GM10248 (cell line): ENCODE measurements around the gene ARL11.

ENCODE experiments used
- CTCF ChIA-PET: fragments of 300-600 bp; sonication (Branson Sonifier 250); formaldehyde crosslinking; extraction: SDS; loops from one replicate; lab custom pipeline; 2021; ENCODE audit warnings: antibody characterized with exemption; lab: Yijun Ruan, JAX
- POLR2A ChIA-PET: fragments of 350-650 bp; sonication (Branson Sonifier 250); formaldehyde crosslinking; extraction: SDS; loops from one replicate; lab custom pipeline; 2020; ENCODE audit warnings: antibody characterized with exemption; lab: Yijun Ruan, JAX
- DNase-seq: peaks from one replicate; pipeline ENCODE4 v3.0.0; 2012; ENCODE audit errors: extremely low spot score
- CTCF ChIP-seq: IDR thresholded peaks from 2 replicates; pipeline ENCODE4 v1.5.1; 2012; ENCODE audit warnings: mild to moderate bottlenecking, low read depth; ENCODE audit errors: extremely low read depth, missing control alignments, control extremely low read depth

ARL11 gene

GRCh38 chr13:49627831-49628652, at the start of gene ARL11:
Gene ARL11 (plus strand): TSS chr13:49628507. CDS start chr13:49630448, 1,941 bp downstream.
- POLR2A ChIA-PET = no interaction called here
- peak; percentile 90 for DNase-seq
- CTCF ChIA-PET = interaction anchor here (0.8 to 2.3 kb wide), 9 partner anchors 10 to 1441 kb away, joined by 3 to 9 read pairs (median 4); partner anchors contain the start of gene CAB39L
- no peak for TF ChIP-seq CTCF

GRCh38 chr13:49579501-49579900, 48.8 kb upstream of the ARL11 start:
- DNase-seq = no peak
- CTCF ChIA-PET = no interaction called here
- POLR2A ChIA-PET = no interaction called here
- TF ChIP-seq CTCF = no peak

- DNase-seq = no peak
- no peak for TF ChIP-seq CTCF
- ChIA-PET CTCF (no interaction called here), POLR2A (no interaction called here)
These were observed 47.2 kb upstream of the ARL11 start for GRCh38 chr13:49580980-49581680.

DNA sequence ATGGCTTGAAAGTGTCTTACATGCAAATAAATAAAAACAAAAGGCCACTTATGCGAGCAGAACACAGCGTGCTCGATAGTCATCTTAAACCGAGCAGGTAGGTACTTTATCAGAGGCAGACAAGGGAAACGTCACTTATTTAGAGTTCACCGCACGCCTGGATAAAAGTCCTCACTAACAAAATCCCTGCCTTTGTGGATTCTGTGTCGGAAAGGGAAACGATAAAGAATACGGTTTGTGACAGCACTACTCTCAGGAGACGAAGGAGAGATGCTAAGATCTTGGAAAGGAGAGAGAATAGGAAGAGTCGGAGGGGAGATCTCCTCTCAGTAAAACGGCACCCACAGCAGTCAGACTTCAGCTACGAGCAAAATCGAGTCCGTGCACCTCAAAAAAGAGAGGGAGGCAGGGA, 43.5 kb upstream of the ARL11 start:
- TF ChIP-seq CTCF = no peak
- CTCF ChIA-PET = interaction anchor here (1.1 to 4.1 kb wide), 2 partner anchors 23 to 34 kb away, joined by 3 to 17 read pairs; no protein-coding TSS in a partner anchor
- POLR2A ChIA-PET = no interaction called here
- DNase-seq = no peak

DNA sequence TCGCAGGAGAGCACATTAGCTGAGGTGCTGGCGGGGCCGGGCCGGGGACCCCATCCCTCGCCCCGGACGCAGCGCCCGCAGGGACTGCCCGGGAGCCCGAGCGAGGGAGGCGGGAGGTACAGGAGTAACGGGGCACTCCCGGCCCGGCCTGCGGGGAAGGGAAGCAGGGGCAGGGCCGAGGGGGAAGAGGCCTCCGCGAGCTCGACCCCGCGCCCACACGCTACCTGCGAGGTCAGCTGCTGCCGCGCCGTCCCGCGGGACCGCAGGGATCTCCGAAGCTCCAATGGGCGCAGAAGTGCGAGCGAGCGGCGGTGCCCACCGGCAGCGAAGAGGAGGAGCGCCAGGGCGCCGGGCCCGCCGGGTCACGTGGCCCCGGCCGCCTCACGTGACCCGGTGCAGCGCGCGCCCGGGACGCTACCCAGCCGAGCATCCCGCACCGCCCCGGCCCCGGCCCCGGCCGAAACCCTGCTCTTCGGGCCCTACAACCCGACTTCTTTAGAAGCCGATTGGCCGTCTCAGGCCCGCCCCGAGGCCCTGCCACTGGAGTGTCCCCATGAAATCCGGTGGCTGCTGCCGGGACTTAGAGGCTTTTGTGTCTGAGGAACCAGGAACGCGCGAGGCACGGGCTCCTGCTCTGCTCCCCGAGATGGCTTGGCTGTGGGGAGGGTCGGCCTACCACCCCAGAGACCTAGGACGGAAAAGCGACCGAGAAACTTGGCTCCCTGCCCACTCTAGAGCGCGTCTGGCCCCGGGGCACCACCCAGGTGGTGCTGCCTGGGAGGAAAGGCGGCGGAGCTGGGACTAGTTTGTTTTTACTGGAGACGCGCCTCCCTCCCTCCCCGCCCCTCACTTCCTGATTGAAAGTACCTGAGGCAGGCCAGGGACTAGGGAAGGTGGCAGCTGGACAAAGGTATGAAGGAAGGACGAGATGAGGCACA, 42.8 kb upstream of the ARL11 start, which contains the start of gene RCBTB1:
RCBTB1 (minus strand) TSS at position 339 of the 938 bp plus-strand sequence. CDS start 18,279 bp downstream, outside the sequence.
- DNase-seq = peak; percentile 95
- CTCF ChIA-PET = interaction anchor here (1.0 to 4.1 kb wide), 6 partner anchors 9 to 142 kb away, joined by 3 to 17 read pairs (median 4); partner anchors contain the start of gene CAB39L
- TF ChIP-seq CTCF = no peak
- POLR2A ChIA-PET = no interaction called here

DNA sequence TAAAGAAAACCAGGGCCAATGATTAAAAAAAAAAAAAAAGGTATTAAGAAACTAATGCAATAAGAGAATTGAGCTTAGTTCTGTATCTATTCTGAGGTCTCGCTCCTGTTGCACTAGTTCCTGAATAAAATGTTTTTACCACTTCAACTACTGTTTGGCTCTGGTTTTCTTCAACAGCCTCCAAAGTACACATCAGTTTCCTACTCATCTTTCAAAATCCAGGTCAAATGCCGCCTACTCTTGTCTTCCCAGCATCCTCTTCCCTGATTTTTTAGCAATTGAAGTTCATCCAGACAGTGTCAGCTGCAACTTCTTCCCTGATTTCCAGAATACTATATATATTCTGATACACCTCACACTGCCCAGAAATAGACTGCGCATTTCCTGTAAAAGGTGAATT, 41.6 kb upstream of the ARL11 start:
- ChIA-PET POLR2A (no interaction called here), CTCF (interaction anchor here (1.0 to 4.1 kb wide), 5 partner anchors 8 to 143 kb away, joined by 3 to 17 read pairs (median 4); partner anchors contain the start of gene CAB39L)
- no peak for DNase-seq
- TF ChIP-seq CTCF = no peak
